ENCODE data around the gene AGPAT3.

AGPAT3 gene

GRCh38 chr21:43908167-43908566 lies 43.1 kb downstream of the AGPAT3 start:
- no peak for DNase-seq

- DNase-seq, result no peak
Observed at GRCh38 chr21:43909741-43910400, 44.8 kb downstream of the AGPAT3 start.

- no peak for DNase-seq
Observed at GRCh38 chr21:43910460-43910859, 45.4 kb downstream of the AGPAT3 start.

GRCh38 chr21:43911015-43911934 lies 46.3 kb downstream of the AGPAT3 start:
- no peak for DNase-seq

GRCh38 chr21:43911935-43912487 lies 47.0 kb downstream of the AGPAT3 start:
- DNase-seq, result no peak

DNA sequence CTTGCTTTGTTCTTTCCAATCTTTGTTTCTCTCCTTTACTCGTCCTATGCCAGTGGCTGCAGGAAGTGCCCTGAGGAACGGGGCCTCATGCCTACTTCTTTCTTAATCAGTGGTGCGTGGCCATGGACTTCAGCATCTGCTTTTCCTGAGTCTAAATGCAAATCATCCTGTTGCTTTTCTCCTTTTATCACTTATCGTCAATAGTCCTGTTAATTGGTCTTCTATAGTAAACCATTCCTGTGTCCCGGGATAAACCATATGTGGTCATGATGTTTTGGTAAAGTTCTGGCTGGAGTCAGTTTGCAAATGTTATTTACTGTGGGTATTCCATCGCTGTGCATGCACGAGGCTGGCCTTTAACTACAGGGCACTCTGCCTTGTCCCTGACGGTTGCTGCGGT lies 47.5 kb downstream of the AGPAT3 start:
- no peak for DNase-seq

- DNase-seq, result no peak
Observed at GRCh38 chr21:43912910-43913309, 47.9 kb downstream of the AGPAT3 start.

DNA sequence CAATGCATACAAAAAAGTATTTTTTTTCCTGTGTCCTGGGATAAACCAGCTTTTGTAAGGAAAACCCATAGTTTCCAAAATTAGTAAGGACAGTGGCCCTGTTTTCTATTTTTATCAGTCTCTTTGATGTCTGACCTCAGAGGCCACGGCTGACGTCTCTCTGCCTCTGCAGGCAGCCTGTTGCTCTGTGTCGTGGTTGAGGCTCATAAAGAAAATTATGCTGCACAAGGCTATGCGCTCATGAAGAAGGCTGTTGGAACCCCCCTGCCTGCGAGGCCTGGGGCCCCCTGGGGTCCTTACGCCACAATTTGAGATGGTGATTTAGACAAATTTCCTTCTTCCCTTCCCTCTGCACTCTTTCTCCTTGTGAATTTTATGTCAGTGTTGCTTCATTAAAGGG lies 48.9 kb downstream of the AGPAT3 start:
- no peak for DNase-seq

- DNase-seq, result no peak
Observed at GRCh38 chr21:43916076-43916475, 51.1 kb downstream of the AGPAT3 start.

DNA sequence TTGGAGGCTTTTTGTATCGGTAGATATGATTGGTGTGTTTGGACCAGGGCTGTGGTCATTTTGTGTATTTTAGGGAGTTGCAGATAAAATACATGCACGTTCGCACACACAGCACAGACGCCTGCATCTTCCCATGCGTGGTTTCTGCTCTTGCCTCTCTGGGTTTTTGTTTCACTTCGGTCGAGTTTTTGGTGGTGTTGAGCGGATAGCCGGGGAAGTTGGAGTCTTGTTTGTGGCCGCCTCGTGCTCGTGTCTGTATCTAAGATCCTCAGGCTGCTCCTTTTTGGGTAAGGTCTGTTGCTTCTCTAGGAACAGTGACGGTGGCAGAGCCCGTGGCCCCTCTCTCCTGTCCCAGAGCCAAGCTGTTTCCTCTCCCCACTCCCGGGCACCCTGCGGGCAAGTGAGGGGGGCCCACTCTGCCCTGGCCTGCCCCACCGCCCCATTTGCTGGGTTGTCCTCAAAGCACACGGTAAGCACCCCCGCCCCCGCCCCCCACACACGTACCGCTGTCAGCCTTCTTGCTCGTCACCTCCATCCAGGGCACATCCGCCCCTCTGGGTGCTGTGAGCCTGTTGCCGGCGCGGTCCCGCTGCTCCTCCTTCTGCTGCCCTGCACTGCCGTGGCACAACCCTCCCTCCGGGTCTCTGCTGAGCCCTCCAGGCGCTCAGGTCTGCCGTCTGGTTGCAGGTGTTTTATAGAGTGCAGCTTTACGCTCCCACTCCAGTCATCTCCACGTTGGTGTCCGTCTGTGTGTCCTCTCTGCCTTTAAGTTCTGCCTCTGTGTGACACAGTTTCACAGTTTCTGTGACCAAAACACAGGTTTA lies 51.9 kb downstream of the AGPAT3 start:
- peak in 1 of 2 donors; percentile 29 for DNase-seq

- DNase-seq, result no peak
Observed at GRCh38 chr21:43917515-43918384, 52.7 kb downstream of the AGPAT3 start.

GRCh38 chr21:43918385-43918947 lies 53.4 kb downstream of the AGPAT3 start:
- no peak for DNase-seq

GRCh38 chr21:43919283-43919682 lies 54.3 kb downstream of the AGPAT3 start:
- no peak for DNase-seq

GRCh38 chr21:43919871-43920801 lies 55.1 kb downstream of the AGPAT3 start:
- DNase-seq, result no peak

GRCh38 chr21:43921571-43921978 lies 56.6 kb downstream of the AGPAT3 start:
- no peak for DNase-seq

- DNase-seq, result peak in 1 of 2 donors; percentile 22
Observed at GRCh38 chr21:43921979-43922945, 57.2 kb downstream of the AGPAT3 start.

- DNase-seq, result no peak
Observed at GRCh38 chr21:43922949-43923348, 57.9 kb downstream of the AGPAT3 start.

GRCh38 chr21:43923391-43923790 lies 58.4 kb downstream of the AGPAT3 start:
- no peak for DNase-seq

Measured in inflammatory macrophage (primary cell).